ENCODE measurements around the gene PKD1L1. TPM values are rescaled to one million over a fixed set of nuclear protein-coding genes. Genes with fewer than 3 reads are reported as not detected.

PKD1L1 gene
- total RNA-seq, 1 experiment from 2014 or later = 0.17 TPM

GRCh38 chr7:47738563-47739166 is 209.6 kb downstream of the PKD1L1 start:
- no peak for DNase-seq
- Histone ChIP-seq H4K8ac (replicated peaks; ENCODE audit: insufficient read length, low read depth, low read length) (no peak overlapping the region), H2BK15ac (ENCODE audit: low read depth, low read length) (no peak overlapping the region), H3K23me2 (ENCODE audit: insufficient read length, low read depth, low read length, poor library complexity, severe bottlenecking) (no peaks in the 10 kb centered on the region), H2AFZ (ENCODE audit: low read length) (no peak overlapping the region), H2AK5ac (ENCODE audit: insufficient read length, low read length) (no peak overlapping the region), H3K9me3 (ENCODE audit: control insufficient read depth, low read depth, low read length) (no peaks in the 10 kb centered on the region), H3K27ac (ENCODE audit: insufficient read length, low read depth, low read length) (no peak overlapping the region), H4K5ac (ENCODE audit: insufficient read length, low read depth, low read length) (no peak overlapping the region), H3K27me3 (ENCODE audit: insufficient read depth, low read length) (no peaks in the 10 kb centered on the region), H3K4ac (ENCODE audit: low read depth, low read length) (no peak overlapping the region), H4K91ac (ENCODE audit: insufficient read length, low read depth, low read length) (no peak overlapping the region), H3K4me1 (ENCODE audit: insufficient read depth, low read length) (no peaks in the 10 kb centered on the region; the same call in 1 of the 2 replicates), H3K14ac (ENCODE audit: insufficient read depth, low read length) (no peak overlapping the region; the same call in 1 of the 2 replicates), H2BK12ac (ENCODE audit: insufficient read length, low read depth, low read length) (no peak overlapping the region), H3K79me1 (ENCODE audit: insufficient read depth, low read depth, low read length, poor library complexity, severe bottlenecking) (no peaks in the 10 kb centered on the region), H3K4me2 (ENCODE audit: insufficient read depth, insufficient read length, low read length) (no peak overlapping the region), H3K79me2 (ENCODE audit: insufficient read depth, low read length) (no peaks in the 10 kb centered on the region), H2BK120ac (ENCODE audit: low read depth, low read length, poor library complexity, severe bottlenecking) (no peak overlapping the region), H3K56ac (ENCODE audit: insufficient read length, low read depth, low read length) (no peak overlapping the region), H3T11ph (ENCODE audit: low read length) (no peak overlapping the region), H3K23ac (ENCODE audit: insufficient read length, low read depth, low read length) (no peak overlapping the region), H2BK5ac (ENCODE audit: insufficient read length, low read length) (no peak overlapping the region), H3K18ac (ENCODE audit: insufficient read length, low read depth, low read length) (no peak overlapping the region), H2BK20ac (ENCODE audit: low read depth, low read length, poor library complexity, severe bottlenecking) (no peak overlapping the region), H4K20me1 (ENCODE audit: control insufficient read depth, insufficient read depth, insufficient read length) (no peaks in the 10 kb centered on the region), H3K9ac (ENCODE audit: extremely low read depth, insufficient read length, low read length) (no peak overlapping the region)
- no CpG with 5 or more reads among the region's 6 CpGs for WGBS (ENCODE audit: extremely low coverage, insufficient read length, low lambda C conversion rate)
- Mint-ChIP-seq H3K36me3 (ENCODE audit: insufficient read depth in 1 of 3, low read depth in 3 of 3) (no peaks in the 10 kb centered on the region), H3K27ac (no peak overlapping the region; a peak in 2 of 7 replicates), H3K27me3 (ENCODE audit: low read depth) (peaks cover 18% of the 10 kb centered on the region), H3K4me1 (peaks cover 27% of the 10 kb centered on the region in 2 experiments), H3K4me3 (no peak overlapping the region), H3K9me3 (no peaks in the 10 kb centered on the region)
- TF ChIP-seq CTCF (conservative IDR thresholded peaks at IDR 0.05) = no peak
